ENCODE results near the gene PPDPF. TPM values are rescaled to one million over a fixed set of nuclear protein-coding genes. Genes with fewer than 3 reads are reported as not detected.

PPDPF gene
- total RNA-seq, 1 donor from 2014 or later, result 242 TPM

DNA sequence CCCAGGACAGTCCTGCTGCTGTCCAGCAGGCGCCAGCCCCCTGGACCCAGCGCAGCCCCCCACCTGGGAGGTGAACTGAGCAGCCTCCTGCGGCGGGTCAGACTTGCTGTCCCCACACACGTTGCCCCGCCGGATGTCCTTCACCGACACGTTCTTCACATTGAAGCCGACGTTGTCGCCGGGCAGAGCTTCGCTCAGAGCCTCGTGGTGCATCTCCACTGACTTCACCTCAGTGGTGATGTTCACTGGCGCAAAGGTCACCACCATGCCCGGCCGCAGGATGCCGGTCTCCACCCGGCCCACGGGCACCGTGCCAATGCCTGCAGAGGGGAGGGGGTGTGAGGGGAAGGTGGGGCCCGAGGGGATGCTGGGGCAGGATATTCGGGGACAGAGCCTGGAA lies 30.1 kb upstream of the PPDPF start:
- Histone ChIP-seq H3K9me3 (no peaks in the 10 kb centered on the region), H3K27ac (no peak overlapping the region), H3K4me3 (no peak overlapping the region), H3K27me3 (peaks cover 4% of the 10 kb centered on the region), H3K36me3 (no peaks in the 10 kb centered on the region), H3K4me1 (no peaks in the 10 kb centered on the region)
- intact Hi-C loops (cut with DNase I), result no loop called here
- TF ChIP-seq, protein P1, sequence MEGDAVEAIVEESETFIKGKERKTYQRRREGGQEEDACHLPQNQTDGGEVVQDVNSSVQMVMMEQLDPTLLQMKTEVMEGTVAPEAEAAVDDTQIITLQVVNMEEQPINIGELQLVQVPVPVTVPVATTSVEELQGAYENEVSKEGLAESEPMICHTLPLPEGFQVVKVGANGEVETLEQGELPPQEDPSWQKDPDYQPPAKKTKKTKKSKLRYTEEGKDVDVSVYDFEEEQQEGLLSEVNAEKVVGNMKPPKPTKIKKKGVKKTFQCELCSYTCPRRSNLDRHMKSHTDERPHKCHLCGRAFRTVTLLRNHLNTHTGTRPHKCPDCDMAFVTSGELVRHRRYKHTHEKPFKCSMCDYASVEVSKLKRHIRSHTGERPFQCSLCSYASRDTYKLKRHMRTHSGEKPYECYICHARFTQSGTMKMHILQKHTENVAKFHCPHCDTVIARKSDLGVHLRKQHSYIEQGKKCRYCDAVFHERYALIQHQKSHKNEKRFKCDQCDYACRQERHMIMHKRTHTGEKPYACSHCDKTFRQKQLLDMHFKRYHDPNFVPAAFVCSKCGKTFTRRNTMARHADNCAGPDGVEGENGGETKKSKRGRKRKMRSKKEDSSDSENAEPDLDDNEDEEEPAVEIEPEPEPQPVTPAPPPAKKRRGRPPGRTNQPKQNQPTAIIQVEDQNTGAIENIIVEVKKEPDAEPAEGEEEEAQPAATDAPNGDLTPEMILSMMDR (IDR thresholded peaks at IDR 0.05), result no peak
- no peak for DNase-seq (ENCODE audit: low spot score in 2 of 2)

DNA sequence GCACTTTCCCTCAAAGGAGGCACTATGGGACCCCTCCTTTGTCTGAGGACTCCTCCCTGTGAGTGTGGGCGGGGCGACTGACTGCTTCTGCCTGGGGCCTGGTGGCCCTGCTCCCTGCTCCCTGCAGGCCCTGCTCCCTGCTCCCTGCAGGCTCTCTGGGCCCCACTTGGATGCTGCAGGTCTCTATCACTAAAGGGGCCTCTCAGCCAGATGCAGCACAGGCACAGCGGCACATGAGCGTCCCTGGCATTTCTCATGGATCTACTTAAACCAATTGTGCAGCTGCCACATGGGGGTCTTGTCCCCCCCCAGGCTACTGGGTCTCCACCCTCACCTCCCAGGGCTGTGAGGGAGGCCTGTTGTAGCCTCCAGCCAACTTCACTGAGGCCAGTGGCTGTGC lies 29.5 kb upstream of the PPDPF start:
- Histone ChIP-seq H3K36me3 (no peaks in the 10 kb centered on the region), H3K4me3 (no peak overlapping the region), H3K27ac (no peak overlapping the region), H3K27me3 (peaks cover 4% of the 10 kb centered on the region), H3K9me3 (no peaks in the 10 kb centered on the region), H3K4me1 (no peaks in the 10 kb centered on the region)
- DNase-seq (ENCODE audit: low spot score in 2 of 2), result no peak
- TF ChIP-seq, protein P1 (IDR thresholded peaks at IDR 0.05), result no peak
- intact Hi-C loops (cut with DNase I), result no loop called here

DNA sequence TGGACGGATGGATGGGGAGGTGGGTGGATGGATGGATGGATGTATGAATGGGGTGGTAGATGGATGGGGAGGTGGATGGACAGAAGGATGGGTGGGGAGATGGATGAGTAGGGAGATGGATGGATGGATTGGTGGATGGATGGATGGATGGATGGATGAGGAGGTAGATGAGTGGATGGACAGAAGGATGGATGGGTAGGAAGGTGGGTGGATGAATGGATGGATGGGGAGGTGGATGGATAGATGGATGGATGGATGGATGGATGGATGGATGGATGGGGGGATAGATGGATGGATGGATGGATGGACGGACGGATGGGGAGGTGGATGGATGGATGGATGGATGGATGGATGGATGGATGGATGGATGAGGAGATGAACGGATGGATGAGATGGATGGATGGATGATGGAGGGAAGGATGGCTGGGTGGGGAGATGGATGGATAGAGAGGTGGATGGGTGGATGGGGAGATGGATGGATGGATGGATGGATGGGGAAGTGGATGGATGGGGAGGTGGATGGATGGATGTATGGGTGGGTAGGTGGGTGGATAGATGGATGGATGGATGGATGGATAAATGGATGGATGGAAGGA lies 28.8 kb upstream of the PPDPF start:
- H3K4me3 ChIP-seq, result no peak overlapping the region
- H3K27me3 ChIP-seq, result peaks cover 4% of the 10 kb centered on the region
- TF ChIP-seq, protein P1 (IDR thresholded peaks at IDR 0.05), result no peak
- H3K27ac ChIP-seq, result no peak overlapping the region
- H3K4me1 ChIP-seq, result peaks cover 0 to 2% of the 10 kb centered on the region in 2 donors
- no peak for DNase-seq (ENCODE audit: low spot score in 2 of 2)
- H3K9me3 ChIP-seq, result no peaks in the 10 kb centered on the region
- no peaks in the 10 kb centered on the region for H3K36me3 ChIP-seq
- intact Hi-C loops (cut with DNase I), result no loop called here

DNA sequence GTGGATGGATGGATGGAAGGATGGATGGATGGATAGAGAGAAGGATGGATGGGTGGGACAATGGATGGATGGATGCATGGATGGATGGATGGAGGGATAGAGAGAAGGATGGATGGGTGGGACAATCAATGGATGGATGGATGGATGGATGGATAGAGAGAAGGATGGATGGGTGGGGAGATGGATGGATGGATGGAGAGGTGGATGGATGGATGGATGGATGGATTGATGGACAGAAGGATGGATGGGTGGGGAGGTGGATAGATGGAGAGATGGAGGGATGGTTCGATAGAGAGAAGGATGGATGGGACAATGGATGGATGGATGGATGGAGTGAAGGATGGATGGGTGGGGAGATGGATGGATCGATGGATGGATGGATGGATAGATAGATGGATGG lies 28.0 kb upstream of the PPDPF start:
- TF ChIP-seq, protein P1 (IDR thresholded peaks at IDR 0.05), result no peak
- no peaks in the 10 kb centered on the region for H3K9me3 ChIP-seq
- H3K36me3 ChIP-seq, result no peaks in the 10 kb centered on the region
- H3K27me3 ChIP-seq, result peaks cover 4% of the 10 kb centered on the region
- H3K4me3 ChIP-seq, result no peak overlapping the region
- DNase-seq (ENCODE audit: low spot score in 2 of 2), result no peak
- intact Hi-C loops (cut with DNase I), result no loop called here
- peaks cover 0 to 2% of the 10 kb centered on the region in 2 donors for H3K4me1 ChIP-seq
- no peak overlapping the region for H3K27ac ChIP-seq

DNA sequence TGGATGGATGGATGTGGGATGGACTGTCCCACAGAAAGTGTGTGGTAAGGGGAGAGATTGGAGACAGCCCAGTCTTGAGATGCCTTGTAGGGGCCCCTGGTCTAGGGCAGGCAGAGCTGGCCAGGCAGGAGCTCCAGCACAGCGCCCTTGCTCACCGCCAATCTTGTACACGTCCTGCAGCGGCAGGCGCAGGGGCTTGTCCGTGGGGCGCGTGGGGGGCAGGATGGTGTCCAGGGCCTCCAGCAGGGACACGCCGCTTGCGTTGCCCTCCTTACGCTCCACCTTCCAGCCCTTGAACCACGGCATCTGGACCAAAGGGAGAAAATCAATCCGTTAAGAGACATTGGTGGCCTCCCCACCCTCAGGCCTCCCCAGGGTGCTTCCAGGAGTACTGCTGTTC lies 27.6 kb upstream of the PPDPF start:
- TF ChIP-seq, protein P1 (IDR thresholded peaks at IDR 0.05), result no peak
- Histone ChIP-seq H3K27ac (no peak overlapping the region), H3K4me3 (no peak overlapping the region), H3K4me1 (peaks cover 0 to 2% of the 10 kb centered on the region in 2 donors), H3K36me3 (no peaks in the 10 kb centered on the region), H3K9me3 (no peaks in the 10 kb centered on the region), H3K27me3 (no peaks in the 10 kb centered on the region)
- DNase-seq (ENCODE audit: low spot score in 2 of 2), result no peak
- intact Hi-C loops (cut with DNase I), result no loop called here

DNA sequence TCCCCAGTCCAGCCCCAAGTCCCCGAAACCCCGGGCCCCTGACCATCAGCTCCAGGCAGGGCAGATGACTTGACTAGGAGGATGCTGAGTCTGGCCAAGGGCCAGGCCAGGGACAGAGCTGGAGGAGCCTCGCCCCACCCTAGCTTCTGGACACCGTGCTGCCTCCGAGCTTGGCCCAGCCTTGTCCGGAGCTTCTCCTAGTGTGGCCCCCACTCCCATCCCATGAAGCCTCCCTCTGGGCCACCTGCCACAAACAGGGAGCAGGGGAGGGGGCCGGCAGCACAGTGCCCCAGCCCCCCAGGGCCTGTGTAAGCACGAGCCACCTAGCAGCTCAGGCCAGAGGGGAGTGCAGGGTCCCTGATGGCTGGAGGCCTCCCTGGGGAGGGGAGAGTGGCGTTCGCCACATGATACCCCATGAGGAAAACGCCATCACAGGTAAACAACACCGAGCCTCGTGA lies 27.0 kb upstream of the PPDPF start:
- Histone ChIP-seq H3K36me3 (no peaks in the 10 kb centered on the region), H3K4me3 (no peak overlapping the region), H3K4me1 (peaks cover 0 to 5% of the 10 kb centered on the region in 2 donors), H3K9me3 (no peaks in the 10 kb centered on the region), H3K27ac (no peak overlapping the region), H3K27me3 (peaks cover 5% of the 10 kb centered on the region)
- intact Hi-C loops (cut with DNase I), result no loop called here
- TF ChIP-seq, protein P1 (IDR thresholded peaks at IDR 0.05), result no peak
- DNase-seq (ENCODE audit: low spot score in 2 of 2), result no peak
